SK-N-MC (cell line): ENCODE results near the gene SHROOM3.

Experiments used
- EZH2 ChIP-seq: fragments of 200-600 bp; sonication (generic); IDR thresholded peaks from one replicate; pipeline ENCODE4 v1.6.1; 2017; ENCODE audit warnings: antibody characterized with exemption
- FOXP2 ChIP-seq: optimal IDR thresholded peaks from 2 replicates; pipeline ENCODE3; 2011; ENCODE audit warnings: mild to moderate bottlenecking, moderate library complexity; ENCODE audit not compliant: insufficient read depth; ENCODE audit errors: extremely low read length, control extremely low read depth
- POLR2AphosphoS5 ChIP-seq: IDR thresholded peaks from 2 replicates; pipeline ENCODE4 v1.6.1; 2012; ENCODE audit warnings: mild to moderate bottlenecking, low read depth, low read length, borderline replicate concordance

- TF ChIP-seq POLR2AphosphoS5, result no peak
- TF ChIP-seq FOXP2, result no peak
- no peak for TF ChIP-seq EZH2
Measured at GRCh38 chr4:76439491-76439890, 4.5 kb downstream of the SHROOM3 start.
